ENCODE results near the gene ZNF710.

DNA sequence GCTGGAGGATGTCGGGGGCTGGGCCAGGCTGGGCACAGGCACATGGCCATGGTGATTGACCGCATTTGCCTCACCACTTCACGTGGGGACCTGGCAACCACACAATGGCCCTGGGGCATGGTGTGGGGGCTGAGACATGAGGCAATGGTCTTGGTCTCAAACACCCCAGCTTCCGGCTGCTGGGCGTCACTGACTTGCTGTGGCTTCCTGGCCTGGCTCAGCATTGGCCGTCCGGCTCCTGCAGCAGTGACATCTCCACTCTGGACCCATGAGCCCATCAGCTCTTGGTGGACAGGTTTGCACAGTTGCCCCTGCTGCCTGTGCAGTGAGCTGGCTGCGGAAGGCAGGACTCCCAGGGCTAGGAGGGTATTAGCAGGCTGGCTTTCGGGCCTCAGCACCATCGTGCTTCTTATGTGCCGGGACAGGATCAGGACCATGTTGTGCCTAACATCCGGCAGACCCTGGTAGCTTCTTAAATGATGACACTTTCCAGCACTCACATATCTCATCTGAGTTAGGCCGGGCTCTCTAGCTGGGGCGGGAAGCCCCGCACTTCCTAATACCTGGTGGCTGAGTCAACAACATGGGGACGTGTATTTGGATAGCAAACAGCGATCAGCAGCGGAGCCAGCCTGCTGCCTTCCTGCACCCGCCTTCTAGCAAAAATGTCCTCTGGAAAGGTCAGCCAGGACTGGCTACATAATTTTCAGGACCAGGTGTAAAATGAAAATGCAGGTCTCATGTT, 34.1 kb downstream of the ZNF710 start:
- TF ChIP-seq, protein P1, sequence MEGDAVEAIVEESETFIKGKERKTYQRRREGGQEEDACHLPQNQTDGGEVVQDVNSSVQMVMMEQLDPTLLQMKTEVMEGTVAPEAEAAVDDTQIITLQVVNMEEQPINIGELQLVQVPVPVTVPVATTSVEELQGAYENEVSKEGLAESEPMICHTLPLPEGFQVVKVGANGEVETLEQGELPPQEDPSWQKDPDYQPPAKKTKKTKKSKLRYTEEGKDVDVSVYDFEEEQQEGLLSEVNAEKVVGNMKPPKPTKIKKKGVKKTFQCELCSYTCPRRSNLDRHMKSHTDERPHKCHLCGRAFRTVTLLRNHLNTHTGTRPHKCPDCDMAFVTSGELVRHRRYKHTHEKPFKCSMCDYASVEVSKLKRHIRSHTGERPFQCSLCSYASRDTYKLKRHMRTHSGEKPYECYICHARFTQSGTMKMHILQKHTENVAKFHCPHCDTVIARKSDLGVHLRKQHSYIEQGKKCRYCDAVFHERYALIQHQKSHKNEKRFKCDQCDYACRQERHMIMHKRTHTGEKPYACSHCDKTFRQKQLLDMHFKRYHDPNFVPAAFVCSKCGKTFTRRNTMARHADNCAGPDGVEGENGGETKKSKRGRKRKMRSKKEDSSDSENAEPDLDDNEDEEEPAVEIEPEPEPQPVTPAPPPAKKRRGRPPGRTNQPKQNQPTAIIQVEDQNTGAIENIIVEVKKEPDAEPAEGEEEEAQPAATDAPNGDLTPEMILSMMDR (IDR thresholded peaks at IDR 0.05): no peak
- TF ChIP-seq POLR2A (IDR thresholded peaks at IDR 0.05) (no peak), POLR2AphosphoS5 (IDR thresholded peaks at IDR 0.05) (peak in 1 of 3 donors; percentile 34)
